MG63 (cell line): ENCODE data around the gene GOLGA8B. TPM values are rescaled to one million over a fixed set of nuclear protein-coding genes. Genes with fewer than 3 reads are reported as not detected.
"Not testable (repeated sequence)": the region's sequence is repeated elsewhere in the genome, so short reads cannot be mapped to it uniquely, and the experiment has no call there.

Experiments used
- DNase-seq: peaks from one replicate; pipeline ENCODE4 v3.0.0-alpha.2; 2020
- H3K27me3 ChIP-seq: fragments of 250-450 bp; sonication (Bioruptor Pico); 2 replicates; pipeline ENCODE4 v1.5.1; 2020; ENCODE audit warnings: mild to moderate bottlenecking, moderate library complexity
- H3K36me3 ChIP-seq: fragments of 250-450 bp; sonication (Bioruptor Pico); 2 replicates; pipeline ENCODE4 v1.5.1; 2020; ENCODE audit warnings: mild to moderate bottlenecking, moderate library complexity
- H3K4me3 ChIP-seq: fragments of 250-450 bp; sonication (Bioruptor Pico); 2 replicates; pipeline ENCODE4 v1.5.1; 2020; ENCODE audit warnings: mild to moderate bottlenecking, moderate library complexity
- H3K9me3 ChIP-seq: fragments of 250-450 bp; sonication (Bioruptor Pico); 2 replicates; pipeline ENCODE4 v1.5.1; 2020; ENCODE audit warnings: mild to moderate bottlenecking, moderate library complexity
- total RNA-seq: library from RNA; depleted of rRNA; stranded (reverse); fragments of >200 nt; shearing (Covaris generic); gene quantifications from 2 replicates; pipeline ENCODE4 v1.2.3, GENCODE V29; 2014; ENCODE audit warnings: low replicate concordance

Gene GOLGA8B
- total RNA-seq, 1 experiment from 2014 or later = 16.5 TPM

DNA sequence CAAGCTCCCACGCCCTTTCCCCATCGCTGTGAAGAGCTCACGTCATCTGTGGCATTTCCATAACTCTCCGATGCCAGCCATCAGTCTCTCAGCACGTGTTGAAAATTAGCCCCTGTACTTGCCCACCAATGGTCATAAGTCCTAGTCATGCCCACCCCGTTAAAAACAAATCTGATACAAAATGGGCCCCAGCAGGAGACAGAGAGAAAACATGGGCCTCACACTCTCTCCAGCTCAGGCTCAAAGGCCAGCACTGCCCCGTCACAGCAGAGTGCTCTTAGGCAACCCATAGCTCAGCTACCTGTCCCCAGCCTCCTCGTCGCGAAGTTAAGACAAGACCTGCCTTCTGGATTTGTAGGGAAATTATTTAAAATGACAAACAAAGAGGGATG lies 5.2 kb downstream of the GOLGA8B start:
- H3K36me3 ChIP-seq = no peaks in the 10 kb centered on the region
- H3K4me3 ChIP-seq = no peak overlapping the region
- no peaks in the 10 kb centered on the region for H3K9me3 ChIP-seq
- no peaks in the 10 kb centered on the region for H3K27me3 ChIP-seq
- DNase-seq = no peak

DNA sequence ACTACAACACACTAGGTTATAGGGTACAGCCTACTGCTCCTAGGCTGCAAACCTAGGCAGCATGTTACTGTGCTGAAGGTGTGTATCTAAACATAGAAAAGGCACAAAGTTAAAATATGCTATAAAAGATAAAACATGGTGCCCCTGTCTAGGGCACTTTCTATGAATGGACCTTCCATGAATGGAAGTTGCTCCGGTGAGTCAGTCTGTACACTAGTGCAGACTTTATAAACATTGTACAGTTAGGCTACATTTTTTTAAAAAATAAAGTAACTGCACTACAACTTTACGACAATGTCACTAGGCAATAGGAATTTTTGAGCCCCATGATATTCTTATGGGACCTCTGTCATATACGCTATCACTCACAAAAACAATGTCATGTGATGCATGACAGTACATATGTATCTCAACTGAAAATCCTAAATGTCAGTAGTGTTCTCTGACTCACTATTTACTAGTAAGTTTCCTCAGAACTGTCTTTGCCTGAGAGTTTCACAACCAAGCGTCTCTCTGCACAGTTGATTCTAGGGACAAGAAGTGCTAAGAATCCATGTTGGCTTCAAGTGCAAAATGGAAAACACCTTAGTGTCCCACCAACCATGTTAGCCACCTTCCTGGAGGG lies 5.7 kb downstream of the GOLGA8B start:
- not testable (repeated sequence) for DNase-seq

DNA sequence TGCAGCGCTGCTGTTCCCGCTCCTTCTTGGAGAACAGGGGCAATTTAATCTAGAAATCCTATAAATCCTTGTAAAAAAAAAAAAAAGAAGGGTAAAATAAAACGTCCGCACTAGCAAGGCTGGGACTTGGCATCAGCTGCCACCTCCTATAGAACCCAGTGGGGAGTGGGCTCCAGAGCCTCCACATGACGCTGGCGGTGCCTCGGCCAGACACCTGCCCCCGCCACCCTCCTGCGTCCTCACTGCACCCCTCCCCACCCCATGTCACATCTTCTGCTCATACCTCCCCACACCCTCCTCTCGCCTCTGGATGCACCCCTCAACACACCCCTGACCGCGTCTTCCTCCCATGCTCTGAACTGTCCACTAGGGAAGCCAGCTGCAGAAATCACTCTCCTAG lies 8.4 kb downstream of the GOLGA8B start:
- not testable (repeated sequence) for DNase-seq, H3K4me3 ChIP-seq, H3K27me3 ChIP-seq, H3K9me3 ChIP-seq, H3K36me3 ChIP-seq

More for the DNA sequence above, 5.7 kb downstream of the GOLGA8B start:
- H3K27me3 ChIP-seq, H3K36me3 ChIP-seq, H3K4me3 ChIP-seq, H3K9me3 ChIP-seq: not testable (repeated sequence)

DNA sequence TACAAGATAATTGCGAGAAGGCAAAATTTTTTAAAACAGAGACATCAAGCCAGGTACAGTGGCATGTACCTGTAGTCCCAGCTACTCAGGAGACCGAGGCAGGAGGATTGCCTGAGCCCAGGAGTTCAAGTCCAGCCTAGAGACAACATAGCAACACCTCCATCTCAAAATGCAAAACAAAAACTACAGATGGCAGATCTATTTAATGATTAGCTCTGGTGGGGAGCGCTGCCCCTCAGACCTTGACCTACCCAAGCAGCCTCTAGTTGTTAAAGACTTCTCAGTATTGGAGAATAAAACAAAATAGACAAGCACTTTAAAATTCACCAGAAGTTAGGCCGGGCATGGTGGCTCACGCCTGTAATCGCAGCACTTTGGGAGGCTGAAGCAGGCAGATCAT lies 10.5 kb downstream of the GOLGA8B start:
- not testable (repeated sequence) for H3K4me3 ChIP-seq, DNase-seq, H3K27me3 ChIP-seq, H3K36me3 ChIP-seq, H3K9me3 ChIP-seq

DNA sequence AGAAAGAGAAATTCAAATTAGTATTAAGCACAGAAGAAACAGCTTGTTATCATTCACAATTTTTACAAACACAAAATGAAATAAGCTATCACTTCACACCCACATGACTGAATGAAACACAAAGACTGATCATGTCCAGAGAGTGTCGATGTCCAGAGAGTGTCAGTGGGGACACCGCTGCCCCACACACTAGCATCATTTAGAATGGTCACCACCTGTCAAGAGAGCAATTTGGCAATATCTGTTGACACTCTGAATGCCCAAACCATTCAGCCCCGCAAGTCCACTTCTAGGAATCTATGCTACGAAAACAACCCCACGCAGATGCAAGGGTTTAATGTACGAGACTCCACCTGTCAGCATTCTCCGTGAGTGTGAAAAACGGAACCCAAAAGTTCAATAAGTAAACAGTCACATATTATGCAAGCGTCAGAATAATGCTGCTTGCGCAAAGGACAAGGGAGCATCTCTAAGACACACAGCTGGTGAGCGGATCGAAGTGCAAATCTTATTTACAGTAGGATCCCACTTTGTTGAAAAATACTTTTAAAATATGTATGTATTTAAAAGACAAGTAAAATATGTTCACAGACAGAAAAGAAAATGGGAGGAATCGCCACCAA lies 11.3 kb downstream of the GOLGA8B start:
- not testable (repeated sequence) for H3K36me3 ChIP-seq, H3K9me3 ChIP-seq, H3K27me3 ChIP-seq, DNase-seq, H3K4me3 ChIP-seq

DNA sequence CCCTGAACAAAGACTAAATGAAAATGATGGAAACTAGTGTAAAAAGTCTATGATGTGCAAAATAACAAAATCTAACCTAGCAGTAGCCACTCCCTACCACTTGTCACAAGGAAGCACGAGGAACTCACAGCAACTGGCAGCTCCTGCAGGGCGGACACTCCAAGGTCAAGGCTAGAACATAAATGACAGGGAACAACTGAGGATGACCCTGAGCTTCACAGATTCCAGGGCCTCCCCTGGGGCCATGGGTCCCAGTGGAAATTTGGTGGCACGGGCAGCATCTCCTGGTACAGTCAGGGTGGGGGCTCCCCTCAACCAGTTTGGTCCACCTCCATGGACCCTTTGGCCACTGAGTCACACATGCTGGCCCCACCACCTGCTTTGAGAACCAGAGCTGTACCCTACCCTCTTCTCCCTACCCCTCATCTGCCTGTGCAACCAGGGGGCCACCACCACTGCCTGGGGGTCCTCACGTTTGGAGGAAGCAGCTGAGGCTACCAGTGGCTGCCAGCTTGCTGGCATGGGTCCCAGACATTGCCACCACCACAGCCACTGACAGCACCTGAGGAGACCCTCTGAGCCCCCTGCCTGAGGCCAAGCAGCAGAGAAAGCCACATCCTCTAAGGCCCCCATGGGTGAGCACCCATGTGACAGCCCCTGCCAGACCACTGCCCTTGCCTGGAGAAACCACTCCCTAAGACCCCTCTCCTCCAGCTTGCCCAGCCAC lies 13.6 kb downstream of the GOLGA8B start:
- H3K36me3 ChIP-seq, DNase-seq, H3K4me3 ChIP-seq, H3K9me3 ChIP-seq, H3K27me3 ChIP-seq: not testable (repeated sequence)

DNA sequence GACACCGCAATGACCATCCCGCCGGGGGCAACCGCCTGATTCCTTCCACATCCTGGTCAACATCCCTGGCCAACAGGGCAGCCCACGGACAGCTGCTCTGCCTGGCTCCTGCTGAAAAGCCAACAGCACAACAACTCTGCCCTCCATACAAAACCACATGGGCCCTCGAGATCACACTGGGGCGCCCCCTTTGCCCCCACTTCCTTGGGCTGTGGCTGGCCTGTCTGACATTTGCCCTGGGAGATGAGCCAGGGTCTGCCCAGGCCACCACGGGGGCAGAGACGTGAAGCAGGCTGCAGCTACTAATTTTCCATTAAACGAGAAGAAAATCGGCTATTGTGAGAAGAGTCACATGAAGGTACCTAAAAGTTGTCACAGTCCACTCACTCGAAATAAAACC lies 16.3 kb downstream of the GOLGA8B start:
- H3K27me3 ChIP-seq, H3K36me3 ChIP-seq, H3K9me3 ChIP-seq, H3K4me3 ChIP-seq, DNase-seq: not testable (repeated sequence)

DNA sequence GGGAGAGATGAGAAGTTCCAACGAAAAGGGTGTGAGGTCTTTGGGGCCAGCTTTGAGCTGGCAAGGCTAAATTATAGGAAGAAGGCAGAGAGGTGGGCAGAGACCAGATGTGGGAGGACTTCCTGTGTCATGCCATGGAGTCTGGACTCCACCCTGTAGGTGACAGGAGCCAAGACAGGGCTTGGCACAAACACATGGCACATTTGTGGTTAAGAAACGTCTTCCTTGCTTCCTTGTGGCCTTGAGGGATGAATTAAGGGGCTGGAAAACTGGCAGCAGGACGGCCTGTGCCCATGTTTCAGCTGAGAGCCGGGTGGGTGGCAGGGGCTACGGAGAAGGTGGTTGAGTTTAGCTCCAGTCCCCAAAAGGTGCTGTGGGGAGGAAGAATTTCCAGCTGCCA lies 18.7 kb downstream of the GOLGA8B start:
- H3K4me3 ChIP-seq, H3K9me3 ChIP-seq, DNase-seq, H3K27me3 ChIP-seq, H3K36me3 ChIP-seq: not testable (repeated sequence)

DNA sequence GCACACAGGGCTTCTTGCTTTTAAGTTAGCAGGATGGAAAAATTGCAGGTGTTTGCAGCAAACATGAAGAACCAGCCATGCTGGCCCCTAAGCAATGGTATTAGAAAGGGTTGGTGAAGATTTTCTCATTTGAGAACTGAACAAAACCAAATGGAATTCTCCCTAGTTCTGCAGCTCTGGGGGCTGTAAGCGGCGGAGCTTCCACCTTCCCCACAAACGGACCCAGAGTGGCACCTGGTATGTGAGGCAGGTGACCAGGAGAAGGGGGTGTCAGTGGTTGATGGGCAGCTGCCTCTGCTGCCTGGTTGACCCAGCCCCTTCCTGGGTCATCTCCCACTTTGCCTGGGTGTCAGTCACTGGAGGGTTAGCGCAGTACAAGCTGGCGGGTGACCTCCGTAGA lies 22.6 kb downstream of the GOLGA8B start:
- not testable (repeated sequence) for H3K27me3 ChIP-seq, H3K9me3 ChIP-seq, H3K36me3 ChIP-seq, DNase-seq, H3K4me3 ChIP-seq

DNA sequence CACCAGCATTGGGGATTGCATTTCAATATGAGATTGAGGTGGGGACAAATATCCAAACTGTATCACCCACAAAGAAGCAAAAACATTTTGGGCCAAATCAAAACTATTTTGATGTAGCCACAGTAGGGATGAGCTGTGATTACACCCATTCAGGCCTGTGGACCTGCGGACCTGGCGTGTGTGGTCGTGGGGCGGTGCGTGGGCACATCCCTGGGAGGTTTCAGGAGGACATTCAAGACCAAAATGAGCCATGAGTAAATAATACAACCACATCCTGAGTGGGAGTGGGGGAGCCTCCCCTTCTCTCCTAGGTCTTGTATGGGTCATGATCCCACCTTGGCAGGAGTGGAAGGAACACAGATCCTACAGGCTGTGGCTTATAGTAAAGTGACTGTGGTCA lies 23.7 kb downstream of the GOLGA8B start:
- H3K9me3 ChIP-seq, H3K36me3 ChIP-seq, H3K27me3 ChIP-seq, DNase-seq, H3K4me3 ChIP-seq: not testable (repeated sequence)

DNA sequence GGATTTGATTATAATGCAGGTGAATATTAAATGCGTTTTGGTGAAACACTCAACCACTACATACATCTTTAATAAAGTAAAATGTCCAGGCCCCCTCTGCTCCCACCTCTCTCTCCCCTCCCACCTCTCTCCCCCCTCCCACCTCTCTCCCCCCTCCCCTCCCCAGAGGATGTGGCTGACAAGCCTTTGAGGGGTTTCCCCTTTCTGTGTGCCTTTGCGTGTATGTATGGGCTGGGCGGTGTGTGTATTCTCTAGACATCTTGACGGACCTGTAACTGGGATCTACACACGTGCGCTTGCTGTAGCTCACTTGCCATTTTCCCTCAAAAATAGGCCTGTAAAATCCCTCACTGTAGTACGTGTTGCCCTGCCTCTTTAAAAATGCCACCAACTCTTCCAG lies 28.3 kb downstream of the GOLGA8B start:
- H3K36me3 ChIP-seq, H3K27me3 ChIP-seq, H3K9me3 ChIP-seq, H3K4me3 ChIP-seq, DNase-seq: not testable (repeated sequence)

DNA sequence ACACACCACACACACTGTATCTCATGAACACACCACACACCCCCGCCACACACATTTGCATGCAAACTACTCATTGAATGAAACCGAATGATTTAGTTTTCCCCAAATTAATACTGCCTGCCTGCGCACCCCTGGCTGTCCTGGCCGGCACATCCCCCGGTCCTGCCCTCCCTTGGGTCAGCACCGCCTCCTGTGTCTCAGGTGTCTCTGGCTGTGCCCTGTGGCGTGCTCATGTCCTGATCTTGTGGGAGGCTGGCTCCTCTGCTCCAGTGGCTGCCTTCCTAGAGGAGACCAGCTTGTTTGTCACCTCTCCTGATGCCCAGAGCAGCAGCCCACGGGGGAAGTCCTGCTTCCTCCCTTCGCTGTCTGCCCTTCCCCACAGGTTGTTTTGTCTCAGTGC lies 28.7 kb downstream of the GOLGA8B start:
- not testable (repeated sequence) for H3K36me3 ChIP-seq, DNase-seq, H3K27me3 ChIP-seq, H3K9me3 ChIP-seq, H3K4me3 ChIP-seq

DNA sequence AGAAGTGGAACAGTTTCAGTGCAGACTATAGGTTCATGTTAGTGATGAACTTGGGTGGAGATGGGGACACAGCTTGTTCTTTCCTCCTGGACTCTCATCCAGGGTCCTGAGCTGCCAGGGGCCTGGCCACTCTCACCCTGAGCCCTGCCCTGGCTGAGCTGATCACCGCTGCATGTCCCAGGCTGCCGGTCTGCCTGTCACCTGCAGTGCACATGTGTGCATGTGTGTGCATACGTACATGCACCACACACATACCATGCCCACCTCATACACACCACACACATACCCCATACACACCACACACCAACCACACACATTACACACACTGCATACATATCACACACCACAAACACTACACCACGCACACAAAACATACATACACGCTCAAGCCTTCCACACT lies 29.3 kb downstream of the GOLGA8B start:
- H3K4me3 ChIP-seq, H3K9me3 ChIP-seq, DNase-seq, H3K36me3 ChIP-seq, H3K27me3 ChIP-seq: not testable (repeated sequence)

DNA sequence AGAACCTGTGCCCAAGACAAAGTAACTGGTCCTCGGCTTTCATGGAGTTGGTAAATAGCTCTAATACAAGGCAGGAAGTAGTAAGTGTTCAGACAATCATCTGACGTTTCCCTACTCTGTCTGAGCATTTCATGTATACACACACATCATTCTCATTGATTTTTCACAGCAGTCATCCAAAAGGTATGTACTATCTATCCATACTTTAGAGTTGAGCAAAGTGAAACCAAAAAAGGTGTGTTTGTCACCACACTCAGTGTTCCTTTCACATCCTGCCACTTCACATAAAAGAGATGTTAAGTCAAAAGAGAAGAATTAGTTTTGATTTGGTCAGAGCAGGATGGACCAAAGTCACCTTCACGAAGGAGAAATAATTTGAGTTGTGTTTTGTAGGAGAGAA lies 33.3 kb downstream of the GOLGA8B start:
- not testable (repeated sequence) for H3K36me3 ChIP-seq, H3K4me3 ChIP-seq, H3K27me3 ChIP-seq, H3K9me3 ChIP-seq, DNase-seq

DNA sequence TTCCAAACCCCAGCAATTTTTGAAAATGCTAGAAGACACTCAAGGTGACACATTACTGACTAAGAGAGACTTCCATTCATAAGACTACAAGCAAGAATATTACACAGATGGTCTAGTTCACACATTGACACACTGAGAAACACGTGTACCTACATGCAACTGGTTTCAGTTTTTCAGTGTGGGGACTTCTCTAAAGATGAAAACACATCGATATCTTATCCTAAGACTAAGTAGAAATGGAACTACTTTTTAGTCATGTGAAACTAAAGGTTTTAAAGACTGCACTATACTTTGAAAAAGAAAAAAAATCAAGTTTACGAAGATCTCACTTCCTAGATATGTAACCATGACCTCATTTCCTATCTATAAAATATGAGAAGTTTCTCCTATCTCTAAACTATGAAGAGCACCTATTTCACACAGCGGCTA lies 34.1 kb downstream of the GOLGA8B start:
- H3K27me3 ChIP-seq, H3K36me3 ChIP-seq, H3K4me3 ChIP-seq, H3K9me3 ChIP-seq, DNase-seq: not testable (repeated sequence)

DNA sequence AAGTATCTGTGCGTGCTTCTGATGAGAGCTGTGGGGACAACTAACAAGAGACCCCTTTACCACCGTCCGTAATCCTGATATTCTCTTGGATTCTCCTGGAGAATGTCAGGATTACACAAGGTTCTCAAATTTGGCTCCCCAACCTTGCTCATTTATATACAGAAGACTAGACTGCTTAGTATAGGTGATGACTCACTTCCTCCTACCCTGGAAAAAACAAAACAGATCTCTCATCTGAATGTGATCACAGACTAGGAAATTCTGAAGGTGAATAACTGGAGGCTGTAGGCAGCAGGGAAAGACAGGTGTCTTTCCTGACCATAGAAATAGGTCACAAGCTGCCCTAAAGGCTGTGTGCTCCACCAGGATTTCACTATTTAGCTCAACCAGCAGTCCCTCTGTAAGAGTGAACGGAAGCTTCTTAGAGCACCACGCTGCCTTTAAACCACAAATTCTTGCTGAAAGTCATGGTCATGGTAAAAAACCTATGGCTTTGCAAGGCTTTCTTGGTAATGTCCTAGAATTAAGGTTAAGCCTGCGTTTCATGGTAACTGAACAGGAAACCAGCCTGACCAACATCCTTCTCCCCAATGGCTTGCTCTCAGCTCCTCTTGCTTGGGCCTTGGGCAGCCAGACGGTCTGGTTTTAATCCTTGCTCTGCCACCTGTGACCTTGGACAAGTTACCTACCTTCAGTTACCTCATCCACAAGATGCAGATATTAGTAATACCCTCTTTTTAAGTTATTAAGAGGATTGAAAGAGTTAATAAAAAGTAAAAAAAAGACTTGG lies 39.4 kb downstream of the GOLGA8B start:
- DNase-seq, H3K27me3 ChIP-seq, H3K36me3 ChIP-seq, H3K4me3 ChIP-seq, H3K9me3 ChIP-seq: not testable (repeated sequence)

DNA sequence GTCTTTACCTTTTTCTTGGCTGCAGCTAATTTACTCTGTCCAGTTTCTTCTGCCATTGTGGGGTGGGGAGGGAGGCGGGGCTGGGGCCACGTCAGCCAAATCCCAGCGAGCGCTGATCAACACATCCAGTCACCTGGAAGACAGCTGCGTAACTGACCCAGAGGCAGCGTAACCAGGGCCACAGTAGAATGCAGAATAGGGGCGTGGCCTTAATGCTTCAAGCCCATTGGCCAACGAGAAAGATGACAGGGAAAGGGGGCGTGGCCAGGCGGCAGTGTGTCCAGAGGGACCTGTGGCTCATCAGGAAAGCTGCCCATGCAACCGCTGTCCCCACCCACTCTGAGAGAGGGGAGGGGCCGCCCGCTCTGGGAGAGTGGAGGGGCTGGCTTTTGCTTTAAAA lies 47.6 kb downstream of the GOLGA8B start:
- H3K36me3 ChIP-seq, DNase-seq, H3K27me3 ChIP-seq, H3K4me3 ChIP-seq, H3K9me3 ChIP-seq: not testable (repeated sequence)
